NCI-H2171 treated with DMSO at 0.1 percent for 48 hours (cell line): ENCODE data around the gene LARGE1.

Experiments used
- DNase-seq: peaks from one replicate; lab custom pipeline; 2025; lab: John Stamatoyannopoulos, UW

LARGE1 gene

GRCh38 chr22:33720166-33720878 is 200.0 kb downstream of the LARGE1 start:
- DNase-seq, result no peak

GRCh38 chr22:33717694-33718396 is 202.4 kb downstream of the LARGE1 start:
- DNase-seq, result no peak

GRCh38 chr22:33715237-33715985 is 204.9 kb downstream of the LARGE1 start:
- DNase-seq, result no peak

- no peak for DNase-seq
Observed at GRCh38 chr22:33710326-33710725, 209.9 kb downstream of the LARGE1 start.

GRCh38 chr22:33707581-33707980 is 212.7 kb downstream of the LARGE1 start:
- no peak for DNase-seq

DNA sequence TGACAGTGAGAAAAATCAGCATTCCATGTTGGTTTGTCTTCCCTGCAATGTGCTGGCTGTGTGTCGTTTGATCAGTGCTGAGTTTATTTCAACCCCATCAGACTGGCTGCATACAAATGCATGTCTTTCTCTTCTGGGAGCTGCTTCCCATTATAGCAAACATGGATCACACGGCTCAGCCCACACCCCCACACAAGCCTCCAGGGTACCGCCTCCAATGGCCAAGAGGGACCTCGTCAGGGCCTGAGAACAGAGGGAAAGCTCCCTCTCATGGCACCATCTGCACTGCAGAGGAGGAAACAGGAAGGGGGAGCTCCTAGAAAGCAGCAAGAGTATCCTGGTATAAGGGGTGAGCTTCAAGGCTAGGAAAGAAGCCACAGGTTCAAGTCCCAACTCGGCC is 214.2 kb downstream of the LARGE1 start:
- DNase-seq, result no peak

- no peak for DNase-seq
Observed at GRCh38 chr22:33699176-33699575, 221.1 kb downstream of the LARGE1 start.

- DNase-seq, result no peak
Observed at GRCh38 chr22:33697640-33698039, 222.6 kb downstream of the LARGE1 start.

GRCh38 chr22:33691057-33691630 is 229.1 kb downstream of the LARGE1 start:
- DNase-seq, result no peak

DNA sequence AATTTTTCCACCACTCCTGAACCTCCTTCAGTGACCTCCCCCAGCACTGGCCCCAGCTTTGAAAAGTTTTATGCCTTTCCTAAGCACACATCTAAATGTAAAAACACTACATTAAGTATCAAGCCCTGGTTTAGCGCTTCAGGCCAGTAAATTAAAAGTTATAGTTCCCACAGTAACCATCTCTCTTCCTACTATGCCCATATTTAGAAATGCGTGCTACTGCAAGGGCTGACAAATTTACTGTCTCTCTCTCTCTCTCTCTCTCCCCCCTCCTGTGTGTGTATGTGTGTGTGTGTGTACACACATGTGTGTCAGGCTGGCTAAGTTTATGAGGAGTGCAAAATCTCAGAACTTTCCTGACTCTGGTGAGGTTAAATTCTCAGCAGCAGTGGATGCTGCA is 231.4 kb downstream of the LARGE1 start:
- no peak for DNase-seq

- no peak for DNase-seq
Observed at GRCh38 chr22:33687464-33687863, 232.8 kb downstream of the LARGE1 start.

- no peak for DNase-seq
Observed at GRCh38 chr22:33684087-33684486, 236.2 kb downstream of the LARGE1 start.

DNA sequence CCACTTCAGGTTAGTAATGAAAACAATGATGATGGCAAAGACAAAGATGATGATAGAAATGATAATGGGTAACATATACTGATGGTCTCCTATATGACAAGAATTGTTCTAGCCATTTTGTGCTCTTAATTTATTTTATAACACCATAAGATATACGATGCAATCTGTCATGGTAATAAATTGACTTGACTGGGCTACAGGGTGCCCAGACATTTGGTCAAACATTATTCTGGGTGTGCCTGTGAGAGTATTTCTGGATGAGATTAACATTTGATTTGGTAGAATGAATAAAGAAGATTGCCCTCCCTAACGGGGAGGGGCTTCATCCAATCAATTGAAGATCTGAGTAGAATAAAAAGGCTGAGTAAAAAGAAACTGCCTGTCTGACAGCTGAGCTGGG is 237.3 kb downstream of the LARGE1 start:
- no peak for DNase-seq

- no peak for DNase-seq
Observed at GRCh38 chr22:33680632-33681031, 239.6 kb downstream of the LARGE1 start.

DNA sequence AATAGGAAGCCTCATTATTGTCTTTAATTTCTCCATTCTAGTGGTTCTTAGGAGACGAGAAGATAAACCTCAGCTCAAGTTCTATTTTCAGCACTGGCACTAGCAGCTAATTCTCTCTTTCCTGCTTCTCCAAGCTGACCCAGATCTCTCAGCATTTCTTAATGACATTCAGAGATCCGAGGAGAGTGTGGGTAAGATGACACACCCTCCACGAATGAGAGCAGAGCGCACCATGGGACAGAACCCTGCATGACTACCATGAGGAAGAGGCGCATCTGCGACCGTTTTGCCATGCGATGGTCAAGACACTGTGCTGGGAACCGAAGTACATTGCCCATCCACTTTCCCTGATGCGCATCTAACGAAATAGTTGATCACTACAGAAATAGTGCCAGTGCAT is 241.8 kb downstream of the LARGE1 start:
- no peak for DNase-seq

DNA sequence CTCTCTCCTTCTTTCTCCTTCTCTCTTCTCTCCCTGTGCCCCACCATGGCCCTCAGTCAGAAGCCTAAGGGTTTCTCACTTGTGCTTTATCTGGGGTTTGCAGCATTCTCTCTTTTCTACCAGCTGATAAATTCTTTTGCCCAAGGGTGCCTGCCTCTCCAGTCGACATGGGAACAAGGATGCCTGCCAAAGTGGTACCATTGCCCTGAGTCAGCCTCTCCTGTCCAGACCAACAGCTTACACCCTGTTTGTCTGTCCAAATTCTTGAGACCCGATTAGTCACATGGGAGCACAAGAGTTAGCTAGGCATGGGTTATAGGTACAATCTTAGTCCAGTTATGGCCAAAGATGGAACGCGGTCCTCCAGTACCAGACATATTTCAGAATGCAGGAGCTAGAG is 242.7 kb downstream of the LARGE1 start:
- no peak for DNase-seq

DNA sequence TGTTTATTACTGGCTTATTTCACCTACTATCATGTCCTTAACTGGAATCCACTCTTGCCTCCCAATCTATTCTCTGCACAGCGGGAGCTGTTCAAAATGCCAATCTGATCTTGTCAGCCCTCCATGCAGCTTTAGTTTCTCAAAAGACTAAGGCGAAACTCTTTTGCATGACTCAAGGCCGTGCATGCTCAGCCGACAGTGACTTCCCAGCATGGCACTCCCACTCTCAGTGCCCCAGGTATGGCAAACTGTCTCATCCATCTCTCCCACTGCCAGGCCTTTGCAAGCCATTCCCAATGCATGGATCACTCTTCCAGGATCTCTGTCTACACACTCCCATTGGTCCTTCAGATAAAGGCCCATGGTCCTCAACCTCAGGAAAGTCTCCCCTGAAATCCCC is 245.9 kb downstream of the LARGE1 start:
- no peak for DNase-seq

DNA sequence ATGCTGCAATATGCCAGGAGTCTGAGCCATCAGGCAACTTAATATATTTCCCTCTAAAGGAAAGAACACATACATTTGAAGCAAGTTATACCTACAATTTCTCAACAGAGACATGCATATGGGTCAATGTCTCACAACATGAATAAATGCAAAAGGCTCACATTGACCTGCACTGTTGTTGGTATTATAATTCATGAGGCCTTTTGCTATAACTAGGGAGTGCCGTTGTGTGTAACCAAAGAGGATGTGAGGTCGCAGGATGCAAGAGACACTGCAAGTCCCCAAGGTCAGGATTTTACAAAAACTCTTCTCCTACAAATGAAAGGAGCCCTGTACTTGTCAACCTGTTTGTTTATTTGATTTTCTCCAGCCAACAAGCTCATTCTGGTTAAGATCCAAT is 250.5 kb downstream of the LARGE1 start:
- no peak for DNase-seq

DNA sequence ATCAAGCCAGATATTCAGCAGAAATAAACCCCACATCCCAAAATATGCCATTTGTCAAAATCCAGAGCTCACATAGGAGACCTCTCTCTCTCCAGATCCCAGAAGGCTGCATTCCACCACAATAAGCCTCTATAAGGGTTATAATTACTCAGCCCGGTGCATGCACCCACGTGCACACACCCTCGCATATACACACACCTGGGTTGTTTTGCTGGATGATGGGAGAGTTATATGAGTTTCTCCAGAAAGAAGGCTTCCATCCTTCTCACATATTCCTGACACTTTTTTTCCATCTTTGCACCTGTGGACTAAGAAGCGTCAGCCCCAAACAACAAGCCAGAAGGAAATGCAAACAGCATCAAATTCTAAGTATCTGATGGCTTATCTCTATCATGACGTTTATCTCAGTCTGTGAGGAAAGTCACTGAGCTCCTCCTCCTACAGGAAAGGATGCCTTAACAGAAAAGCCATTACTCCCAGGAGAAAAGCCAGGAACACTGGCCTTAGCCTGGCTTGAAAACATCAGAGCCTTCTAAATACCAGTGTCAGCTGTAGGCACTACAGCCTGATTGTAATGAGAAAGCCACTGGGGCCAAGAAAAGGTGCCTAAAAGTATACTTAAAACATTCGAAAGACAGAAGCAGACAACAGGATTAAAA is 253.2 kb downstream of the LARGE1 start:
- DNase-seq, result no peak

DNA sequence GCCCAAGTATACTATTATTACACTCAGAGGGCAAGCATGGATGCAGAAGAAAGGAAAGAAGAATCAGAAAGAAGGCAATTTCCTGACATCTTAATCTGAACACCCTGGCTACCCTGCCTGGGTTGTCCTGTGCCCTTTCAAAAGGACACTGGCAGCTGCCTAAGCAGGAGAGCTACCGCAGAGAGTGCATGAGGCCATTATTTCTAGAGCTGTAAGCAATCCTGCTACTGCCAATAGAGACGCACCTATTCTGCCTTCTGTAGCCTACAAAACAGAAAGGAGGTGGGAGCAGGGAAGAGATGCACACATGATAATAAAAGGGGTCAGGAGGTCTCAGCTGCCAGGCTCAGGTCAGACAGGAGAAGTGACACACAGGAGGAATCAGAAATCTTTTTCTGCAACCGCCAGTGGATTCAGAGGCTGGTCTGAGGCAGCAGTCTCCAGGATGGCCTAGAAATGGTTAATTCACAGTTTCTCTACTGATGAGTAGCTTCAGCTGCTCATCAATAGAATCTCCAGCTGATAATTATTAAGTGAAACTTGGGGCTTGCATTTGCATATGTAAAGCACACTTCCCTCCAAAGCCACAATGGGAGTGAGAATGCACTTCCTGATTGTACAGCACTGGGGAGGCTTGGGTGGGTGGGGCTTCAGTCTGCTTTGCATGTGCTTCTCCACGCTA is 253.9 kb downstream of the LARGE1 start:
- no peak for DNase-seq

DNA sequence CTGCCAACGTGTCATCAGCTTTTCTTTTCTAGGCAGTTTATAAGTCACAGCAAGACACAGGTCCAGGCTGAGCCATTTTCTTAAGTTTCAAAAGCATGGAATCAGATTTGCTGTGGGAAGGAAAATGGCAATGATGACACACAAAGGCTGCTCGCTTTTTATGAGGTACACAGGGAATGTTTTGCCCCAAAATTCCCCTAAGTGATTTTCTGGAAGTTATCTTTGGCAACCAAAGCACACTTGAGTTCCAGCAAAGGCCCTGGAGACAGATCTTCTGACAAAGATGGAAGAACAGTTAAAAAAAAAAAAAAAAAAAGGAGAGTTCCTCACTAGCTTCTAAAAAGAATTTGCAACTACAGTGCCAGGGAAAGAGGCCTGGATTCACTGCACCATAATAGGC is 260.8 kb downstream of the LARGE1 start:
- DNase-seq, result no peak

- no peak for DNase-seq
Observed at GRCh38 chr22:33658775-33659174, 261.5 kb downstream of the LARGE1 start.
